H9 (cell line): ENCODE results near the gene PASD1. TPM values are rescaled to one million over a fixed set of nuclear protein-coding genes. Genes with fewer than 3 reads are reported as not detected.

Experiments used
- DNase-seq: peaks from one replicate; pipeline ENCODE4 v3.0.0-alpha.2; 2017
- H2AFZ ChIP-seq: one replicate; pipeline ENCODE4 v1.6.1; 2013; ENCODE audit warnings: mild to moderate bottlenecking, low read length, control low read depth, moderate library complexity
- H2AK5ac ChIP-seq: 2 replicates; pipeline ENCODE4 v1.6.1; 2013; ENCODE audit warnings: low read length, control low read depth, mixed read lengths; ENCODE audit not compliant: insufficient read length
- H2BK120ac ChIP-seq: one replicate; pipeline ENCODE4 v1.6.1; 2013; ENCODE audit warnings: low read depth, mild to moderate bottlenecking, low read length, control low read depth, inconsistent platforms; ENCODE audit not compliant: poor library complexity, severe bottlenecking
- H2BK12ac ChIP-seq: 2 replicates; pipeline ENCODE4 v1.6.1; 2013; ENCODE audit warnings: low read length, control low read depth, mixed read lengths, low read depth; ENCODE audit not compliant: insufficient read length
- H2BK15ac ChIP-seq: 2 replicates; pipeline ENCODE4 v1.6.1; 2013; ENCODE audit warnings: low read depth, low read length, control low read depth
- H2BK20ac ChIP-seq: one replicate; pipeline ENCODE4 v1.6.1; 2013; ENCODE audit warnings: low read depth, mild to moderate bottlenecking, low read length, control low read depth, inconsistent platforms; ENCODE audit not compliant: poor library complexity, severe bottlenecking
- H2BK5ac ChIP-seq: 2 replicates; pipeline ENCODE4 v1.6.1; 2013; ENCODE audit warnings: low read length, control low read depth, mixed read lengths; ENCODE audit not compliant: insufficient read length
- H3K14ac ChIP-seq: 2 replicates; pipeline ENCODE4 v1.6.1; 2013; ENCODE audit warnings: low read length, control low read depth; ENCODE audit not compliant: insufficient read depth
- H3K18ac ChIP-seq: 2 replicates; pipeline ENCODE4 v1.6.1; 2013; ENCODE audit warnings: low read depth, mild to moderate bottlenecking, mixed read lengths, low read length, control low read depth; ENCODE audit not compliant: insufficient read length
- H3K23ac ChIP-seq: 2 replicates; pipeline ENCODE4 v1.6.1; 2013; ENCODE audit warnings: low read length, control low read depth, mixed read lengths, low read depth; ENCODE audit not compliant: insufficient read length
- H3K23me2 ChIP-seq: 2 replicates; pipeline ENCODE4 v1.6.1; 2013; ENCODE audit warnings: low read depth, mild to moderate bottlenecking, mixed read lengths, low read length, control low read depth; ENCODE audit not compliant: insufficient read length, poor library complexity, severe bottlenecking
- H3K27ac ChIP-seq: 2 replicates; pipeline ENCODE4 v1.5.1; 2013; ENCODE audit warnings: low read length, control low read depth, mixed read lengths, low read depth; ENCODE audit not compliant: insufficient read length
- H3K27me3 ChIP-seq: 2 replicates; pipeline ENCODE4 v1.6.1; 2013; ENCODE audit warnings: low read length, control low read depth, inconsistent platforms; ENCODE audit not compliant: insufficient read depth
- H3K4ac ChIP-seq: 2 replicates; pipeline ENCODE4 v1.6.1; 2013; ENCODE audit warnings: low read depth, mild to moderate bottlenecking, control low read depth, inconsistent platforms, low read length, moderate library complexity
- H3K4me1 ChIP-seq: 2 replicates; pipeline ENCODE4 v1.6.1; 2013; ENCODE audit warnings: low read length, control low read depth, inconsistent platforms; ENCODE audit not compliant: insufficient read depth
- H3K4me2 ChIP-seq: 2 replicates; pipeline ENCODE4 v1.6.1; 2013; ENCODE audit warnings: low read length, control low read depth, mixed read lengths; ENCODE audit not compliant: insufficient read length, insufficient read depth
- H3K56ac ChIP-seq: 2 replicates; pipeline ENCODE4 v1.6.1; 2013; ENCODE audit warnings: low read depth, mild to moderate bottlenecking, mixed read lengths, low read length, control low read depth; ENCODE audit not compliant: insufficient read length
- H3K79me1 ChIP-seq: 2 replicates; pipeline ENCODE4 v1.6.1; 2013; ENCODE audit warnings: low read depth, mild to moderate bottlenecking, moderate library complexity, low read length, control low read depth, inconsistent platforms; ENCODE audit not compliant: insufficient read depth, poor library complexity, severe bottlenecking
- H3K79me2 ChIP-seq: 2 replicates; pipeline ENCODE4 v1.6.1; 2013; ENCODE audit warnings: low read length, control low read depth, inconsistent platforms; ENCODE audit not compliant: insufficient read depth
- H3K9ac ChIP-seq: 2 replicates; pipeline ENCODE4 v1.6.1; 2013; ENCODE audit warnings: low read length, control low read depth, mixed read lengths; ENCODE audit not compliant: insufficient read length; ENCODE audit errors: extremely low read depth
- H3K9me3 ChIP-seq: one replicate; pipeline ENCODE4 v1.6.1; 2013; ENCODE audit warnings: low read depth, low read length, inconsistent platforms; ENCODE audit not compliant: control insufficient read depth
- H3T11ph ChIP-seq: one replicate; pipeline ENCODE4 v1.6.1; 2013; ENCODE audit warnings: mild to moderate bottlenecking, low read length, control low read depth, inconsistent platforms
- H4K20me1 ChIP-seq: one replicate; pipeline ENCODE4 v1.6.1; 2013; ENCODE audit not compliant: control insufficient read depth, insufficient read length, insufficient read depth
- H4K5ac ChIP-seq: 2 replicates; pipeline ENCODE4 v1.6.1; 2013; ENCODE audit warnings: low read depth, mild to moderate bottlenecking, mixed read lengths, low read length, control low read depth; ENCODE audit not compliant: insufficient read length
- H4K8ac ChIP-seq: replicated peaks from 2 replicates; pipeline ENCODE4 v1.6.1; 2013; ENCODE audit warnings: low read length, control low read depth, mixed read lengths, low read depth; ENCODE audit not compliant: insufficient read length
- H4K91ac ChIP-seq: 2 replicates; pipeline ENCODE4 v1.6.1; 2013; ENCODE audit warnings: low read depth, mild to moderate bottlenecking, moderate library complexity, mixed read lengths, low read length, control low read depth; ENCODE audit not compliant: insufficient read length
- H3K27ac Mint-ChIP-seq, 3 experiments: 2 replicates in 2 of 3; 3 replicates in 1 of 3; pipeline ENCODE4 v1.8.0; 2020 to 2021; ENCODE audit warnings: mixed read lengths in 3 of 3, mild to moderate bottlenecking in 1 of 3, moderate library complexity in 1 of 3
- H3K27me3 Mint-ChIP-seq: 2 replicates; pipeline ENCODE4 v1.8.0; 2021; ENCODE audit warnings: low read depth, mild to moderate bottlenecking, moderate library complexity, mixed read lengths
- H3K36me3 Mint-ChIP-seq, 3 experiments: 2 replicates in 2 of 3; 3 replicates in 1 of 3; pipeline ENCODE4 v1.8.0; 2020 to 2021; ENCODE audit warnings: low read depth in 3 of 3, mixed read lengths in 3 of 3; ENCODE audit not compliant: insufficient read depth in 1 of 3
- H3K4me1 Mint-ChIP-seq, 2 experiments: 2 replicates each; pipeline ENCODE4 v1.8.0; 2020; ENCODE audit warnings: mixed read lengths in 2 of 2
- H3K4me3 Mint-ChIP-seq, 2 experiments: 2 replicates in 1 of 2; 3 replicates in 1 of 2; pipeline ENCODE4 v1.8.0; 2020 to 2021; ENCODE audit warnings: mild to moderate bottlenecking in 2 of 2, mixed read lengths in 2 of 2, moderate library complexity in 1 of 2
- H3K9me3 Mint-ChIP-seq, 2 experiments: 2 replicates in 1 of 2; 3 replicates in 1 of 2; pipeline ENCODE4 v1.8.0; 2020; ENCODE audit warnings: mild to moderate bottlenecking in 2 of 2, mixed read lengths in 2 of 2, moderate library complexity in 1 of 2
- CTCF ChIP-seq: fragments of 200-600 bp; sonication (generic); conservative IDR thresholded peaks from 3 replicates; pipeline ENCODE4 v1.8.0; 2021; ENCODE audit warnings: antibody characterized with exemption, mild to moderate bottlenecking
- WGBS: extraction: QIAGEN DNeasy Blood & Tissue Kit; methylation state at CpG from one replicate; pipeline ENCODE4 v1.1.7; 2013; ENCODE audit warnings: missing lambda C conversion rate, low lambda C conversion rate, mixed read lengths; ENCODE audit not compliant: insufficient read length; ENCODE audit errors: extremely low coverage; 5-methylcytosine and 5-hydroxymethylcytosine counted together
- total RNA-seq: library from RNA; stranded (reverse); gene quantifications from 2 replicates; pipeline ENCODE4 v1.2.1, GENCODE V29; 2021

Gene PASD1
- total RNA-seq, 1 experiment from 2014 or later, result not detected

- no CpG with 5 or more reads among the region's 7 CpGs for WGBS
Observed at GRCh38 chrX:151708821-151709220, 145.3 kb downstream of the PASD1 start.

More at GRCh38 chrX:151708821-151709220, 145.3 kb downstream of the PASD1 start:
- H3K23me2 ChIP-seq, result no peaks in the 10 kb centered on the region
- H2BK15ac ChIP-seq, result no peak overlapping the region
- Mint-ChIP-seq H3K27me3 (peaks cover 8% of the 10 kb centered on the region), H3K4me3 (no peak overlapping the region), H3K4me1 (peaks cover 10 to 19% of the 10 kb centered on the region in 2 experiments), H3K36me3 (peaks cover 0 to 2% (median 0%) of the 10 kb centered on the region in 3 experiments; a peak in 2 of 7 replicates), H3K27ac (no peak overlapping the region), H3K9me3 (peaks cover 46 to 55% of the 10 kb centered on the region in 2 experiments)
- no peak overlapping the region for H2BK12ac ChIP-seq
- H2BK120ac ChIP-seq, result no peak overlapping the region
- no peak overlapping the region for H3K56ac ChIP-seq
- no peaks in the 10 kb centered on the region; the same call in none of the 2 replicates for H3K4me1 ChIP-seq
- no peak overlapping the region for H4K91ac ChIP-seq
- DNase-seq, result no peak
- H2AFZ ChIP-seq, result no peak overlapping the region
- H3K9ac ChIP-seq, result no peak overlapping the region
- no peak overlapping the region for H3K23ac ChIP-seq
- H3K27ac ChIP-seq, result no peak overlapping the region
- H4K20me1 ChIP-seq, result no peaks in the 10 kb centered on the region
- H3K27me3 ChIP-seq, result no peaks in the 10 kb centered on the region
- H3K79me2 ChIP-seq, result no peaks in the 10 kb centered on the region
- no peak overlapping the region for H3K14ac ChIP-seq
- no peaks in the 10 kb centered on the region for H3K79me1 ChIP-seq
- peaks cover 60% of the 10 kb centered on the region for H3K9me3 ChIP-seq
- H3K4ac ChIP-seq, result no peak overlapping the region
- no peak overlapping the region for H2BK20ac ChIP-seq
- H4K5ac ChIP-seq, result no peak overlapping the region
- H3K4me2 ChIP-seq, result no peak overlapping the region
- H4K8ac ChIP-seq, result no peak overlapping the region
- H2BK5ac ChIP-seq, result no peak overlapping the region
- TF ChIP-seq CTCF, result no peak
- no peak overlapping the region for H2AK5ac ChIP-seq
- no peak overlapping the region for H3K18ac ChIP-seq
- H3T11ph ChIP-seq, result no peak overlapping the region
